ENCODE data around the gene OR56A3.
"Not testable (repeated sequence)": the region's sequence is repeated elsewhere in the genome, so short reads cannot be mapped to it uniquely, and the experiment has no call there.

The OR56A3 gene

GRCh38 chr11:5932671-5933070 is 9.4 kb upstream of the OR56A3 start:
- CTCF ChIA-PET: no interaction called here
- DNase-seq (ENCODE audit: low spot score): no peak
- no peak for TF ChIP-seq CTCF (conservative IDR thresholded peaks at IDR 0.05; ENCODE audit: low read depth)
- POLR2A ChIA-PET (ENCODE audit: low non-redundant PET): no interaction called here
- H3K27ac ChIP-seq: no peak overlapping the region

DNA sequence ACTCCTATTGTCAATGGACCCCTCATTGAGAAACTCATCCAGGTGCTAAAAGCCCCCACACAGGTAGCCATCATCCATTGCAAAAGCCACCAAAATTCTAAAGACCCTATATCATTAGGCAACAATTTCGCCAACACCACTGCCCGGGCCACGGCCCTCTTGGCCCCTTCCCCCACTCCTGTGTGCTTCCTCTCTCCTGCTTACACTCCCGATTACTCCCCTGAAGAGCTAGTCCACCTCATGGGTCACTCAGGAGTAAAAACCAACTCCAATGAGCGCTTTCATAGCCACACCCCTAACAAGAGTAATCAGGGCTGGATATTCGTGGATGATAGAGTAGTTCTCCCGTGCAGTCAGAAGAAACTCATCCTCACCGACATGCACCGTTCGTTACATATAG is 8.9 kb upstream of the OR56A3 start:
- CTCF ChIA-PET: no interaction called here
- no peak overlapping the region for H3K27ac ChIP-seq
- DNase-seq (ENCODE audit: low spot score): no peak
- no peak for TF ChIP-seq CTCF (conservative IDR thresholded peaks at IDR 0.05; ENCODE audit: low read depth)
- POLR2A ChIA-PET (ENCODE audit: low non-redundant PET): no interaction called here

DNA sequence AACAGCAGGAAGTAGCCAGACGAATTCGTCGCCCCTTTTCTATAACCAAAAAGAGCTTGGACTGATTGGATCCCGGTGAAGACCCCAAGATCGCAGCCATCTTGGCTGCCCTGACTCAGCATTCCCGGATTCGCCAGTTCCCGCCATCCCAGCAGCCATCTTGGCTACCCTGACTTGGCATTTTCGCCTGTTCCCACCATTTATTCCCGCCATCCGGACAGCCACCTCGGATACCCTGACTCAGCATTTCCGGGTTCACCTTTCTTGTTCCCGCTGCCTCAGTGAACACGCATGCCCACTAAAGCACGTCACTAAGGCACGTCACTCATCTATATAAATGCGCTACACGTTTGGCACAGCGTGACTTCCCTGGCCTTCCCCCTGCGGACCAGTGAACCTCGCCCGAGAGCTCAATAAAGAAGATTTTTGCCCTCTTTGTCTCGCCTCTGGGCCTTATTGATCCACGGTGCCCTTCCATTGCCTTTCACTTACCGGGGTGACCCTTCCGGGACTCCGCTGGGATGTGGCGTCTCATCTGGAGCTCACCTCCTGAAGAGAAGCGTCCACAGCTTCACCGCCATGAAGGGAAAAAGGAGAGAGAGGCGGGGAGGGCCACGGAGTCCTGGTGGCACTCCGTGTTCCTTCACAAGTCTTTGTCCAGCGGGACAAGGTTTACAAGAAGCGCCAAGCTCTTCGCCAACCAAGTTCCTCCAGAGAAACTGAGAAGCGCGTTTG is 4.0 kb upstream of the OR56A3 start:
- H3K27ac ChIP-seq: no peak overlapping the region
- no peak for DNase-seq (ENCODE audit: low spot score)
- ChIA-PET CTCF (no interaction called here), POLR2A (ENCODE audit: low non-redundant PET) (no interaction called here)
- no peak for TF ChIP-seq CTCF (conservative IDR thresholded peaks at IDR 0.05; ENCODE audit: low read depth)

DNA sequence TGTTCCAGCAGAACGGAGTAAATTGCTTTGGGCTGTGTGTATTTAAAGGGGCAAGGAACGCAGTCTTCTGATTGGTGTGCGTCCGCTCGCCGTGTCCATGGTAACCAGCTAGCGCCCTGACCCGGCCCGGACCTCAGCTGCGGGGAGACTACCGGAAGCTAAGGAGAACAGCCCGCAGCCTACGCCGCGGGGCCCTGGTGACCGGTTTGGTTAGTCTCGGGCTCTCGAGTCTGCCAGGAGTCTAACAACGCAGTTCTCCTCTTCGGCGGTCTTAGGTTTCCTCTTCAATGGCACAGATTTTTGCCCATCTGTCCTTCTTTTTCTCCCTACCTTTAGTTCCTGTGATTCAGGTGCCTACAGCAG is 3.5 kb upstream of the OR56A3 start:
- no peak overlapping the region for H3K27ac ChIP-seq
- TF ChIP-seq CTCF (conservative IDR thresholded peaks at IDR 0.05; ENCODE audit: low read depth): no peak
- ChIA-PET CTCF (no interaction called here), POLR2A (ENCODE audit: low non-redundant PET) (no interaction called here)
- no peak for DNase-seq (ENCODE audit: low spot score)

- POLR2A ChIA-PET (ENCODE audit: low non-redundant PET): no interaction called here
- CTCF ChIA-PET: no interaction called here
Measured at GRCh38 chr11:5940748-5941147, 1.3 kb upstream of the OR56A3 start.

DNA sequence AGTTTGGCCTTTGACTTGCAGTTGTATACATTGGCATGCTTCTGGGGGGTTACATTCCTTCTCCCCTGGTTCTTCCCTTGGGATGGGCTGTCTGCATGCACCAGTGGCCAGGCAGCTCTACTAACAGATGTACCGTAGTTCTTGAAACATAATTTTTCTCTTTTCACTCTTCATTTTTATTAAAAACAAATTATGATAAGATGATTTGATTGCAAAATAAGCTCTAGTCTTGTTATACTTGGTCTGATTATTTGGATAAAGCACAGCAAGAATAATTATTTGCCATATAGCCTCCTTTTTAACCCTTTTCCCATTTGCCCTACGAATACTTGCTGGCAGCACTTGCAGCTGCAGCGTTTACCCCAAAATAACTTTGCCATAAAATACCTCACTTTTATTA is 13.5 kb downstream of the OR56A3 start:
- ChIA-PET POLR2A (ENCODE audit: low non-redundant PET) (no interaction called here), CTCF (no interaction called here)
- no peak for DNase-seq (ENCODE audit: low spot score)
- H3K27ac ChIP-seq: no peak overlapping the region
- no peak for TF ChIP-seq CTCF (conservative IDR thresholded peaks at IDR 0.05; ENCODE audit: low read depth)

More at GRCh38 chr11:5940748-5941147, 1.3 kb upstream of the OR56A3 start:
- H3K27ac ChIP-seq: no peak overlapping the region
- no peak for DNase-seq (ENCODE audit: low spot score)
- TF ChIP-seq CTCF (conservative IDR thresholded peaks at IDR 0.05; ENCODE audit: low read depth): no peak

DNA sequence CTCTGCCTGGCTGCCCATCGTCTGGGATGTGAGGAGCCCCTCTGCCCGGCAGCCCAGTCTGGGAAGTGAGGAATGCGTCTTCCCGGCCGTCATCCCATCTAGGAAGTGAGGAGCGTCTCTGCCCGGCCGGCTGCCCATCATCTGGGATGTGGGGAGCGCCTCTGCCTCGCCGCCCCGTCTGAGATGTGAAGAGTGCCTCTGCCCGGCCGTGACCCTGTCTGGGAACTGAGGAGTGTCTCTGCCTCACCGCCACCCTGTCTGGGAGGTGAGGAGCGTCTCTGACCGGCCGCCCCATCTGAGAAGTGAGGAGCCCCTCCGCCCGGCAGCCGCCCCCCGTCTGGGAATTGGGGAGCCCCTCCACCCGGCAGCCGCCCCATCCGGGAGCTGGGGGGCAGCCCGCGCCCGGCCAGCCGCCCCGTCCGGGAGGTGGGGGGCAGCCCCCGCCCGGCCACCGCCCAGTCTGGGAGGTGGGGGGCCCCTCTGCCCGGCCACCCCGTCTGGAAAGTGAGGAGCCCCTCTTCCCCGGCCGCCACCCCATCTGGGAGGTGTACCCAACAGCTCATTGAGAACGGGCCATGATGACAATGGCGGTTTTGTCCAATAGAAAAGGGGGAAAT is 18.8 kb downstream of the OR56A3 start:
- POLR2A ChIA-PET (ENCODE audit: low non-redundant PET); DNase-seq (ENCODE audit: low spot score); H3K27ac ChIP-seq: not testable (repeated sequence)
- CTCF ChIA-PET: interaction anchor here (0.6 kb wide), 1 partner anchor 750 kb away, joined by 3 read pairs; no protein-coding TSS in a partner anchor

Measured in RWPE1 (cell line).